Measurements from ENCODE around the gene PRDM10.
"Not testable (repeated sequence)": the region's sequence is repeated elsewhere in the genome, so short reads cannot be mapped to it uniquely, and the experiment has no call there.

PRDM10 gene

GRCh38 chr11:129895126-129896041 is 107.3 kb downstream of the PRDM10 start, which contains the start of gene NFRKB:
Gene NFRKB, minus strand, starts transcription at chr11:129895578. Its CDS starts 2,729 bp downstream, at chr11:129892849.
- DNase-seq (ENCODE audit: low read depth in 3 of 3): peak; percentile 71 to 87 (median 76)

GRCh38 chr11:129894278-129895125 is 108.1 kb downstream of the PRDM10 start:
- peak in 1 of 3 donors; percentile 7 for DNase-seq (ENCODE audit: low read depth in 3 of 3)

GRCh38 chr11:129888451-129888850 is 114.2 kb downstream of the PRDM10 start:
- no peak for DNase-seq (ENCODE audit: low read depth in 3 of 3)

GRCh38 chr11:129885381-129885780 is 117.3 kb downstream of the PRDM10 start:
- DNase-seq (ENCODE audit: low read depth in 3 of 3): no peak

- no peak for DNase-seq (ENCODE audit: low read depth in 3 of 3)
Measured at GRCh38 chr11:129884581-129884980, 118.1 kb downstream of the PRDM10 start.

GRCh38 chr11:129881570-129882170 is 121.0 kb downstream of the PRDM10 start:
- DNase-seq (ENCODE audit: low read depth in 3 of 3): peak in 1 of 3 donors; percentile 29

- no peak for DNase-seq (ENCODE audit: low read depth in 3 of 3)
Measured at GRCh38 chr11:129880311-129880710, 122.3 kb downstream of the PRDM10 start.

GRCh38 chr11:129871914-129872313 is 130.7 kb downstream of the PRDM10 start:
- DNase-seq (ENCODE audit: low read depth in 3 of 3): no peak

- DNase-seq (ENCODE audit: low read depth in 3 of 3): not testable (repeated sequence)
Measured at GRCh38 chr11:129868626-129869025, 134.0 kb downstream of the PRDM10 start.

GRCh38 chr11:129866311-129866710 is 136.3 kb downstream of the PRDM10 start:
- no peak for DNase-seq (ENCODE audit: low read depth in 3 of 3)

GRCh38 chr11:129865701-129866100 is 136.9 kb downstream of the PRDM10 start:
- no peak for DNase-seq (ENCODE audit: low read depth in 3 of 3)

- DNase-seq (ENCODE audit: low read depth in 3 of 3): no peak
Measured at GRCh38 chr11:129864811-129865210, 137.8 kb downstream of the PRDM10 start.

- DNase-seq (ENCODE audit: low read depth in 3 of 3): no peak
Measured at GRCh38 chr11:129861702-129862522, 140.7 kb downstream of the PRDM10 start.

GRCh38 chr11:129856036-129856435 is 146.6 kb downstream of the PRDM10 start:
- no peak for DNase-seq (ENCODE audit: low read depth in 3 of 3)

GRCh38 chr11:129855086-129855485 is 147.5 kb downstream of the PRDM10 start:
- DNase-seq (ENCODE audit: low read depth in 3 of 3): no peak

- DNase-seq (ENCODE audit: low read depth in 3 of 3): no peak
Measured at GRCh38 chr11:129854232-129854805, 148.3 kb downstream of the PRDM10 start.

- DNase-seq (ENCODE audit: low read depth in 3 of 3): peak in 2 of 3 donors; percentile 8 to 10
Measured at GRCh38 chr11:129853518-129854231, 149.0 kb downstream of the PRDM10 start.

GRCh38 chr11:129852125-129852740 is 150.4 kb downstream of the PRDM10 start:
- no peak for DNase-seq (ENCODE audit: low read depth in 3 of 3)

Data from stimulated activated CD4-positive, alpha-beta T cell treated with anti-CD3 and anti-CD28 coated beads, TNF-alpha, amount 100 ng/mL, for 48 hours (primary cell).